ENCODE results near the gene KRT76.

- TF ChIP-seq CTCF (IDR thresholded peaks at IDR 0.05): no peak
- no peak for TF ChIP-seq POLR2A (IDR thresholded peaks at IDR 0.05)
Observed at GRCh38 chr12:52800259-52800917, 23.2 kb upstream of the KRT76 start.
